HepG2 (cell line): ENCODE results near the gene CACNG7. TPM values are rescaled to one million over a fixed set of nuclear protein-coding genes. Genes with fewer than 3 reads are reported as not detected.

ENCODE experiments used
- AHR ChIP-seq: IDR thresholded peaks from 2 replicates; pipeline ENCODE4 v1.6.1; 2018; ENCODE audit warnings: missing genetic modification reagents, missing compliant biosample characterization
- CTCF ChIP-seq: sonication (generic); formaldehyde crosslinking; IDR thresholded peaks from 2 replicates; pipeline ENCODE4 v1.5.0; 2020; ENCODE audit warnings: mild to moderate bottlenecking, missing genetic modification reagents, moderate library complexity
- MXD4 ChIP-seq: IDR thresholded peaks from 2 replicates; pipeline ENCODE4 v1.6.1; 2016; ENCODE audit warnings: mild to moderate bottlenecking, missing biosample characterization, missing genetic modification reagents
- NFKB2 ChIP-seq: sonication (generic); formaldehyde crosslinking; IDR thresholded peaks from 2 replicates; pipeline ENCODE4 v1.4.0; 2020; ENCODE audit warnings: missing genetic modification reagents, borderline replicate concordance
- POGK ChIP-seq: sonication (generic); formaldehyde crosslinking; conservative IDR thresholded peaks from 2 replicates; pipeline ENCODE4 v1.8.0; 2022; ENCODE audit warnings: mild to moderate bottlenecking, moderate library complexity, missing genetic modification reagents
- POGZ ChIP-seq: sonication (generic); formaldehyde crosslinking; IDR thresholded peaks from 2 replicates; pipeline ENCODE4 v1.4.0; 2020; ENCODE audit warnings: mild to moderate bottlenecking, missing genetic modification reagents
- SIX4 ChIP-seq: sonication (generic); formaldehyde crosslinking; IDR thresholded peaks from 2 replicates; pipeline ENCODE4 v1.4.0; 2020; ENCODE audit warnings: missing genetic modification reagents
- TBX2 ChIP-seq: sonication (generic); formaldehyde crosslinking; IDR thresholded peaks from 2 replicates; pipeline ENCODE4 v1.5.0; 2020; ENCODE audit warnings: missing genetic modification reagents, mild to moderate bottlenecking, borderline replicate concordance
- TCF12 ChIP-seq, 2 experiments: fragments of 450-650 bp in 1 of 2; sonication (generic) in 1 of 2; formaldehyde crosslinking in 1 of 2; IDR thresholded peaks; 2 replicates each; pipeline versions ENCODE4 v1.6.1 to v1.8.0; 2017 to 2022; ENCODE audit warnings: antibody characterized with exemption in 1 of 2, mild to moderate bottlenecking in 1 of 2, missing genetic modification reagents in 1 of 2, moderate library complexity in 1 of 2
- TFE3 ChIP-seq: IDR thresholded peaks from 2 replicates; pipeline ENCODE4 v1.6.1; 2016
- ZNF235 ChIP-seq: sonication (generic); formaldehyde crosslinking; IDR thresholded peaks from 2 replicates; pipeline ENCODE4 v1.8.1; 2023; ENCODE audit warnings: mild to moderate bottlenecking, missing genetic modification reagents, borderline replicate concordance
- ZNF256 ChIP-seq: sonication (generic); formaldehyde crosslinking; conservative IDR thresholded peaks from 2 replicates; pipeline ENCODE4 v1.4.0; 2020; ENCODE audit warnings: missing genetic modification reagents
- ZNF281 ChIP-seq: sonication (generic); formaldehyde crosslinking; IDR thresholded peaks from 2 replicates; pipeline ENCODE4 v1.4.0; 2020; ENCODE audit warnings: missing genetic modification reagents, borderline replicate concordance
- ZNF552 ChIP-seq: sonication (generic); formaldehyde crosslinking; IDR thresholded peaks from 2 replicates; pipeline ENCODE4 v1.9.0; 2022; ENCODE audit warnings: missing genetic modification reagents, mild to moderate bottlenecking, borderline replicate concordance
- polyA plus RNA-seq, 8 experiments: library from polyadenylated mRNA; depleted of rRNA in 3 of 8; stranded (reverse) in 7 of 8; unstranded in 1 of 8; fragments of >200 nt; fragmentation: Illumina TruSeq in 4 of 8; extraction: Trizol in 4 of 8; gene quantifications; 2 replicates each; pipeline versions ENCODE4 v1.2.1 to v1.2.3, GENCODE V29; 2011 to 2016; ENCODE audit warnings: low read depth in 4 of 8, missing spikeins in 1 of 8, mixed read lengths in 1 of 8; ENCODE audit not compliant: insufficient read depth in 1 of 8
- total RNA-seq, 5 experiments: library from RNA; depleted of rRNA; stranded (reverse); fragments of >200 nt; fragmentation: Illumina TruSeq; extraction: Trizol; gene quantifications; 2 replicates each; pipeline ENCODE4 v1.2.3, GENCODE V29; 2016; ENCODE audit warnings: low read depth in 1 of 5

The CACNG7 gene
- total and polyA plus RNA-seq, 2 of the 13 experiments (the other 11 are each of a cell fraction or from before 2014, with no cell fraction given) = not detected

GRCh38 chr19:53865918-53866864 is 42.9 kb upstream of the CACNG7 start (continued):
- TF ChIP-seq TCF12 (IDR thresholded peaks at IDR 0.05) (no peak), TCF12 (CRISPR knock-in tag; IDR thresholded peaks at IDR 0.05) (peak; percentile 85; the same call in 1 of the 2 replicates), NFKB2 (CRISPR knock-in tag) (peak; percentile 29), AHR (CRISPR knock-in tag) (peak; percentile 85; the same call in 1 of the 2 replicates), POGK (CRISPR knock-in tag) (peak; percentile 77; the same call in 1 of the 2 replicates), ZNF281 (CRISPR knock-in tag) (peak; percentile 53), ZNF256 (CRISPR knock-in tag) (no peak), CTCF (0 out of 2 replicates have a peak, but pooled peaks have one; percentile 3), ZNF552 (CRISPR knock-in tag) (0 out of 2 replicates have a peak, but pooled peaks have one; percentile 27), MXD4 (CRISPR knock-in tag) (0 out of 2 replicates have a peak, but pooled peaks have one; percentile 33), TBX2 (CRISPR knock-in tag) (peak; percentile 29; the same call in 1 of the 2 replicates), ZNF235 (CRISPR knock-in tag) (peak; percentile 39; the same call in 1 of the 2 replicates), SIX4 (CRISPR knock-in tag) (no peak; the same call in 1 of the 2 replicates), TFE3 (CRISPR knock-in tag) (peak; percentile 13; the same call in 1 of the 2 replicates), POGZ (CRISPR knock-in tag) (0 out of 2 replicates have a peak, but pooled peaks have one; percentile 32)
